K562 (cell line): ENCODE measurements around the gene IQUB. TPM values are rescaled to one million over a fixed set of nuclear protein-coding genes. Genes with fewer than 3 reads are reported as not detected.

ENCODE experiments used
- ARID2 ChIP-seq: fragments of 450-650 bp; IDR thresholded peaks from 2 replicates; pipeline ENCODE4 v1.6.1; 2017; ENCODE audit warnings: antibody characterized with exemption, mild to moderate bottlenecking
- CBFA2T2 ChIP-seq: fragments of 450-650 bp; conservative IDR thresholded peaks from 2 replicates; pipeline ENCODE4 v1.6.1; 2017; ENCODE audit warnings: mild to moderate bottlenecking
- CC2D1A ChIP-seq: fragments of 450-650 bp; IDR thresholded peaks from 2 replicates; pipeline ENCODE4 v1.6.1; 2017; ENCODE audit warnings: mild to moderate bottlenecking
- HCFC1 ChIP-seq: IDR thresholded peaks from 2 replicates; pipeline ENCODE4 v1.6.1; 2012; ENCODE audit warnings: low read depth, low read length, improper control_type of control experiment
- KHSRP ChIP-seq: fragments of 450-650 bp; IDR thresholded peaks from 2 replicates; pipeline ENCODE4 v1.6.1; 2017
- RBM34 ChIP-seq: fragments of 200-400 bp; formaldehyde crosslinking; IDR thresholded peaks from 2 replicates; pipeline ENCODE4 v1.6.1; 2018; ENCODE audit warnings: low read length, borderline replicate concordance; ENCODE audit not compliant: insufficient read depth
- SIRT6 ChIP-seq: IDR thresholded peaks from one replicate; pipeline ENCODE4 v1.6.1; 2012; ENCODE audit warnings: low read depth, mild to moderate bottlenecking, control low read depth, inconsistent platforms, low read length, moderate library complexity
- SMAD3 ChIP-seq: fragments of 450-650 bp; formaldehyde crosslinking; conservative IDR thresholded peaks from 2 replicates; pipeline ENCODE4 v1.4.0; 2020; ENCODE audit warnings: mild to moderate bottlenecking
- SMARCA5 ChIP-seq: fragments of 450-650 bp; IDR thresholded peaks from 2 replicates; pipeline ENCODE4 v1.6.1; 2016
- SMC3 ChIP-seq: conservative IDR thresholded peaks from 2 replicates; pipeline ENCODE4 v1.6.1; 2011; ENCODE audit warnings: low read depth, low read length, improper control_type of control experiment; ENCODE audit not compliant: insufficient read depth
- SNRNP70 ChIP-seq: fragments of 200-400 bp; formaldehyde crosslinking; optimal IDR thresholded peaks from 2 replicates; pipeline ENCODE3; 2017; ENCODE audit warnings: low read depth, low read length
- SP2 ChIP-seq: IDR thresholded peaks from 2 replicates; pipeline ENCODE4 v1.6.1; 2011; ENCODE audit warnings: mild to moderate bottlenecking, low read depth, low read length, moderate library complexity; ENCODE audit not compliant: poor library complexity, severe bottlenecking; ENCODE audit errors: extremely low read depth
- SRSF1 ChIP-seq: fragments of 200-400 bp; formaldehyde crosslinking; IDR thresholded peaks from 2 replicates; pipeline ENCODE4 v1.6.1; 2017; ENCODE audit warnings: mild to moderate bottlenecking, low read depth, low read length, moderate library complexity
- TAF7 ChIP-seq: fragments of 450-650 bp; IDR thresholded peaks from 2 replicates; pipeline ENCODE4 v1.6.1; 2016; ENCODE audit warnings: missing genetic modification characterization, missing compliant biosample characterization
- TAL1 ChIP-seq: fragments of 450-650 bp; IDR thresholded peaks from 2 replicates; pipeline ENCODE4 v1.6.1; 2016; ENCODE audit warnings: mild to moderate bottlenecking
- TFAM ChIP-seq: fragments of 250-450 bp; sonication (Bioruptor Pico); conservative IDR thresholded peaks from 2 replicates; pipeline ENCODE4 v1.5.0; 2021; ENCODE audit warnings: mild to moderate bottlenecking, moderate library complexity
- THRB ChIP-seq: fragments of 450-650 bp; formaldehyde crosslinking; conservative IDR thresholded peaks from 2 replicates; pipeline ENCODE4 v1.4.0; 2022; ENCODE audit warnings: mild to moderate bottlenecking, missing genetic modification characterization
- ZBTB9 ChIP-seq: fragments of 450-650 bp; formaldehyde crosslinking; IDR thresholded peaks from 2 replicates; pipeline ENCODE4 v1.4.0; 2020; ENCODE audit warnings: mild to moderate bottlenecking, moderate library complexity
- ZFX ChIP-seq: sonication (generic); formaldehyde crosslinking; IDR thresholded peaks from 2 replicates; pipeline ENCODE4 v1.8.0; 2022; ENCODE audit warnings: mild to moderate bottlenecking, missing genetic modification reagents, moderate library complexity
- ZNF3 ChIP-seq: fragments of 250-450 bp; sonication (Bioruptor Pico); IDR thresholded peaks from 2 replicates; pipeline ENCODE4 v1.5.0; 2021; ENCODE audit warnings: mild to moderate bottlenecking, moderate library complexity
- ZNF77 ChIP-seq: fragments of 250-450 bp; sonication (Bioruptor Pico); IDR thresholded peaks from 2 replicates; pipeline ENCODE4 v1.5.0; 2020
- polyA plus RNA-seq, 8 experiments: library from polyadenylated mRNA; depleted of rRNA in 4 of 8; stranded (reverse) in 5 of 8; unstranded in 3 of 8; fragments of >200 nt; fragmentation: Nextera tagmentation in 2 of 8; fragmentation: Illumina TruSeq in 1 of 8; extraction: Ambion mirVana in 2 of 8; extraction: Trizol in 1 of 8; gene quantifications; 2 replicates each; pipeline versions ENCODE4 v1.2.1 to v1.2.3, GENCODE V29; 2011 to 2014; ENCODE audit warnings: inconsistent platforms in 1 of 8, missing spikeins in 1 of 8
- total RNA-seq, 7 experiments: library from RNA; depleted of rRNA in 6 of 7; stranded (reverse); fragments of >200 nt in 6 of 7; fragmentation: Illumina TruSeq in 2 of 7; extraction: Trizol in 2 of 7; gene quantifications; 2 replicates each; pipeline versions ENCODE4 v1.2.1 to v1.2.3, GENCODE V29; 2011 to 2021; ENCODE audit warnings: low replicate concordance in 1 of 7
- TF ChIP-seq, protein P1 (sequence below), 2 experiments: IDR thresholded peaks; 2 replicates each; pipeline ENCODE4 v1.6.1; 2012; ENCODE audit warnings: improper control_type of control experiment in 2 of 2, low read depth in 2 of 2, low read length in 2 of 2, borderline replicate concordance in 1 of 2
- TF ChIP-seq, protein P2 (sequence below): sonication (generic); formaldehyde crosslinking; IDR thresholded peaks from 2 replicates; pipeline ENCODE4 v1.8.0; 2022; ENCODE audit warnings: mild to moderate bottlenecking, missing genetic modification reagents, borderline replicate concordance

IQUB gene
- total and polyA plus RNA-seq, 9 of the 15 experiments (the other 6 are each of a cell fraction or from before 2014, with no cell fraction given), result 0.62 to 2.6 (median 1.4) TPM

- no peak for TF ChIP-seq SP2
- no peak for TF ChIP-seq THRB
- no peak for TF ChIP-seq SIRT6
- TF ChIP-seq TAL1, result peak; percentile 35; the same call in 1 of the 2 replicates
- TF ChIP-seq RBM34, result no peak
- TF ChIP-seq ZNF3 (CRISPR knock-in tag), result no peak
- TF ChIP-seq TFAM (CRISPR knock-in tag), result no peak
- no peak for TF ChIP-seq SMAD3 (CRISPR knock-in tag)
- no peak for TF ChIP-seq SMARCA5
- TF ChIP-seq ZFX (CRISPR knock-in tag), result no peak
- TF ChIP-seq ZBTB9 (CRISPR knock-in tag), result no peak
- TF ChIP-seq TAF7, result no peak
- TF ChIP-seq ARID2, result no peak
- TF ChIP-seq, protein P1, sequence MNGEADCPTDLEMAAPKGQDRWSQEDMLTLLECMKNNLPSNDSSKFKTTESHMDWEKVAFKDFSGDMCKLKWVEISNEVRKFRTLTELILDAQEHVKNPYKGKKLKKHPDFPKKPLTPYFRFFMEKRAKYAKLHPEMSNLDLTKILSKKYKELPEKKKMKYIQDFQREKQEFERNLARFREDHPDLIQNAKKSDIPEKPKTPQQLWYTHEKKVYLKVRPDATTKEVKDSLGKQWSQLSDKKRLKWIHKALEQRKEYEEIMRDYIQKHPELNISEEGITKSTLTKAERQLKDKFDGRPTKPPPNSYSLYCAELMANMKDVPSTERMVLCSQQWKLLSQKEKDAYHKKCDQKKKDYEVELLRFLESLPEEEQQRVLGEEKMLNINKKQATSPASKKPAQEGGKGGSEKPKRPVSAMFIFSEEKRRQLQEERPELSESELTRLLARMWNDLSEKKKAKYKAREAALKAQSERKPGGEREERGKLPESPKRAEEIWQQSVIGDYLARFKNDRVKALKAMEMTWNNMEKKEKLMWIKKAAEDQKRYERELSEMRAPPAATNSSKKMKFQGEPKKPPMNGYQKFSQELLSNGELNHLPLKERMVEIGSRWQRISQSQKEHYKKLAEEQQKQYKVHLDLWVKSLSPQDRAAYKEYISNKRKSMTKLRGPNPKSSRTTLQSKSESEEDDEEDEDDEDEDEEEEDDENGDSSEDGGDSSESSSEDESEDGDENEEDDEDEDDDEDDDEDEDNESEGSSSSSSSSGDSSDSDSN (IDR thresholded peaks at IDR 0.05; ENCODE audit: borderline replicate concordance in 1 of 2, low read depth in 2 of 2, low read length in 2 of 2), result no peak
- TF ChIP-seq SNRNP70, result no peak
- peak; percentile 24; the same call in 1 of the 2 replicates for TF ChIP-seq KHSRP
- no peak for TF ChIP-seq HCFC1
- TF ChIP-seq SRSF1, result no peak
- TF ChIP-seq, protein P2, sequence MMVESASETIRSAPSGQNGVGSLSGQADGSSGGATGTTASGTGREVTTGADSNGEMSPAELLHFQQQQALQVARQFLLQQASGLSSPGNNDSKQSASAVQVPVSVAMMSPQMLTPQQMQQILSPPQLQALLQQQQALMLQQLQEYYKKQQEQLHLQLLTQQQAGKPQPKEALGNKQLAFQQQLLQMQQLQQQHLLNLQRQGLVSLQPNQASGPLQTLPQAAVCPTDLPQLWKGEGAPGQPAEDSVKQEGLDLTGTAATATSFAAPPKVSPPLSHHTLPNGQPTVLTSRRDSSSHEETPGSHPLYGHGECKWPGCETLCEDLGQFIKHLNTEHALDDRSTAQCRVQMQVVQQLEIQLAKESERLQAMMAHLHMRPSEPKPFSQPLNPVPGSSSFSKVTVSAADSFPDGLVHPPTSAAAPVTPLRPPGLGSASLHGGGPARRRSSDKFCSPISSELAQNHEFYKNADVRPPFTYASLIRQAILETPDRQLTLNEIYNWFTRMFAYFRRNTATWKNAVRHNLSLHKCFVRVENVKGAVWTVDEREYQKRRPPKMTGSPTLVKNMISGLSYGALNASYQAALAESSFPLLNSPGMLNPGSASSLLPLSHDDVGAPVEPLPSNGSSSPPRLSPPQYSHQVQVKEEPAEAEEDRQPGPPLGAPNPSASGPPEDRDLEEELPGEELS, result no peak
- TF ChIP-seq SMC3, result no peak
- no peak; the same call in 1 of the 2 replicates for TF ChIP-seq CBFA2T2
- peak; percentile 66 for TF ChIP-seq CC2D1A
- no peak for TF ChIP-seq ZNF77 (CRISPR knock-in tag)
Measured at GRCh38 chr7:123538189-123538714, 3.9 kb upstream of the IQUB start (continued).
